Subcutaneous abdominal adipose tissue (tissue), 5 donors: ENCODE data around the gene TXNL4B.
"Not testable (repeated sequence)": the region's sequence is repeated elsewhere in the genome, so short reads cannot be mapped to it uniquely, and the experiment has no call there.

Source experiments
- H3K27ac ChIP-seq: one replicate; pipeline ENCODE4 v1.7.0; 2013; ENCODE audit warnings: low read depth, mild to moderate bottlenecking, inconsistent platforms, low read length, moderate library complexity
- H3K27me3 ChIP-seq, 5 donors: one replicate each; pipeline ENCODE4 v1.7.0; 2013; ENCODE audit warnings: low read length in 5 of 5, inconsistent platforms in 1 of 5; ENCODE audit not compliant: control insufficient read depth in 5 of 5, insufficient read depth in 4 of 5
- H3K36me3 ChIP-seq, 5 donors: one replicate each; pipeline ENCODE4 v1.7.0; 2013; ENCODE audit warnings: low read length in 5 of 5; ENCODE audit not compliant: control insufficient read depth in 5 of 5, insufficient read depth in 5 of 5
- H3K4me1 ChIP-seq, 5 donors: one replicate each; pipeline ENCODE4 v1.7.0; 2013; ENCODE audit warnings: low read length in 5 of 5, mild to moderate bottlenecking in 3 of 5, moderate library complexity in 1 of 5; ENCODE audit not compliant: control insufficient read depth in 5 of 5, insufficient read depth in 5 of 5
- H3K4me3 ChIP-seq, 5 donors: one replicate each; pipeline ENCODE4 v1.7.0; 2013; ENCODE audit warnings: low read length in 5 of 5, low read depth in 1 of 5
- H3K9ac ChIP-seq, 5 donors: one replicate each; pipeline ENCODE4 v1.7.0; 2013; ENCODE audit warnings: low read length in 5 of 5, mild to moderate bottlenecking in 4 of 5, moderate library complexity in 3 of 5
- H3K9me3 ChIP-seq, 5 donors: one replicate each; pipeline ENCODE4 v1.7.0; 2013; ENCODE audit warnings: low read length in 5 of 5; ENCODE audit not compliant: control insufficient read depth in 5 of 5
- donor health status: healthy.
- donor health status: healthy.
- donor health status: healthy.
- donor health status: healthy.
- donor health status: healthy.

The TXNL4B gene

GRCh38 chr16:72059060-72059459 is 34.4 kb downstream of the TXNL4B start:
- not testable (repeated sequence) for H3K27ac ChIP-seq, H3K9ac ChIP-seq, H3K36me3 ChIP-seq, H3K4me1 ChIP-seq, H3K9me3 ChIP-seq, H3K4me3 ChIP-seq, H3K27me3 ChIP-seq

GRCh38 chr16:72057313-72057712 is 36.1 kb downstream of the TXNL4B start:
- H3K36me3 ChIP-seq, H3K4me1 ChIP-seq, H3K4me3 ChIP-seq, H3K27ac ChIP-seq, H3K9ac ChIP-seq, H3K27me3 ChIP-seq, H3K9me3 ChIP-seq: not testable (repeated sequence)

- Histone ChIP-seq H3K9me3 (no peaks in the 10 kb centered on the region), H3K4me1 (peaks cover 0 to 22% (median 13%) of the 10 kb centered on the region in 5 donors), H3K4me3 (no peak overlapping the region), H3K27me3 (no peaks in the 10 kb centered on the region), H3K9ac (no peak overlapping the region), H3K27ac (no peak overlapping the region), H3K36me3 (peaks cover 0 to 3% (median 0%) of the 10 kb centered on the region in 5 donors)
These were observed 37.5 kb downstream of the TXNL4B start for GRCh38 chr16:72055911-72056310.

GRCh38 chr16:72054254-72054847 is 39.1 kb downstream of the TXNL4B start, which contains the start of gene HP:
HP (plus strand) TSS chr16:72054505; CDS start chr16:72054653, 148 bp downstream.
- H3K4me1 ChIP-seq: peaks cover 0 to 26% (median 18%) of the 10 kb centered on the region in 5 donors
- H3K27me3 ChIP-seq, H3K9ac ChIP-seq, H3K27ac ChIP-seq, H3K4me3 ChIP-seq, H3K9me3 ChIP-seq, H3K36me3 ChIP-seq: not testable (repeated sequence)

GRCh38 chr16:72051818-72052217 is 41.6 kb downstream of the TXNL4B start:
- Histone ChIP-seq H3K9ac (no peak overlapping the region), H3K4me1 (peaks cover 0 to 26% (median 18%) of the 10 kb centered on the region in 5 donors), H3K27ac (peak overlapping the region; percentile 58), H3K36me3 (peaks cover 0 to 3% (median 0%) of the 10 kb centered on the region in 5 donors), H3K27me3 (no peaks in the 10 kb centered on the region), H3K4me3 (no peak overlapping the region), H3K9me3 (peaks cover 0 to 7% (median 0%) of the 10 kb centered on the region in 5 donors)

GRCh38 chr16:72050769-72051464 is 42.5 kb downstream of the TXNL4B start:
- H3K27ac ChIP-seq: peak overlapping the region; percentile 58

GRCh38 chr16:72049110-72049509 is 44.3 kb downstream of the TXNL4B start:
- H3K36me3 ChIP-seq: no peaks in the 10 kb centered on the region
- no peak overlapping the region for H3K27ac ChIP-seq
- no peak overlapping the region for H3K9ac ChIP-seq
- H3K4me1 ChIP-seq: peaks cover 0 to 23% (median 18%) of the 10 kb centered on the region in 5 donors
- peaks cover 0 to 7% (median 0%) of the 10 kb centered on the region in 5 donors for H3K9me3 ChIP-seq
- H3K27me3 ChIP-seq: no peaks in the 10 kb centered on the region
- no peak overlapping the region for H3K4me3 ChIP-seq

More at GRCh38 chr16:72050769-72051464, 42.5 kb downstream of the TXNL4B start:
- H3K4me3 ChIP-seq: peak overlapping the region in 1 of 5 donors; percentile 5
- peaks cover 0 to 7% (median 0%) of the 10 kb centered on the region in 5 donors for H3K9me3 ChIP-seq
- peaks cover 0 to 26% (median 18%) of the 10 kb centered on the region in 5 donors for H3K4me1 ChIP-seq
- H3K27me3 ChIP-seq: no peaks in the 10 kb centered on the region
- peaks cover 0 to 2% (median 0%) of the 10 kb centered on the region in 5 donors for H3K36me3 ChIP-seq
- no peak overlapping the region for H3K9ac ChIP-seq

GRCh38 chr16:72044825-72045359 is 48.5 kb downstream of the TXNL4B start:
- no peak overlapping the region for H3K27ac ChIP-seq

GRCh38 chr16:72044296-72044695 is 49.1 kb downstream of the TXNL4B start:
- Histone ChIP-seq H3K27me3 (no peaks in the 10 kb centered on the region), H3K4me1 (peaks cover 0 to 8% (median 2%) of the 10 kb centered on the region in 5 donors), H3K4me3 (no peak overlapping the region), H3K27ac (no peak overlapping the region), H3K9me3 (peaks cover 0 to 4% (median 0%) of the 10 kb centered on the region in 5 donors), H3K9ac (no peak overlapping the region), H3K36me3 (peaks cover 0 to 20% (median 12%) of the 10 kb centered on the region in 5 donors)

More at GRCh38 chr16:72044825-72045359, 48.5 kb downstream of the TXNL4B start:
- Histone ChIP-seq H3K4me3 (no peak overlapping the region), H3K27me3 (no peaks in the 10 kb centered on the region), H3K4me1 (peaks cover 0 to 8% (median 2%) of the 10 kb centered on the region in 5 donors), H3K9ac (no peak overlapping the region), H3K9me3 (peaks cover 0 to 7% (median 0%) of the 10 kb centered on the region in 5 donors), H3K36me3 (peaks cover 0 to 20% (median 12%) of the 10 kb centered on the region in 5 donors)

- Histone ChIP-seq H3K4me1 (peaks cover 0 to 8% (median 2%) of the 10 kb centered on the region in 5 donors), H3K27me3 (no peaks in the 10 kb centered on the region), H3K9me3 (no peaks in the 10 kb centered on the region), H3K36me3 (peaks cover 0 to 20% (median 12%) of the 10 kb centered on the region in 5 donors), H3K27ac (no peak overlapping the region), H3K9ac (no peak overlapping the region), H3K4me3 (no peak overlapping the region)
These were observed 49.9 kb downstream of the TXNL4B start for GRCh38 chr16:72043539-72043938.
